Nephron progenitor cell (in vitro differentiated cells): Measurements from ENCODE around the gene KIF26A.
A peak's percentile ranks its signal among the peaks of the same experiment; 100 is the strongest.

Source experiments
- DNase-seq: peaks from one replicate; pipeline ENCODE4 v3.0.0; 2021
- H3K27ac Mint-ChIP-seq: 2 replicates; pipeline ENCODE4 v1.8.0; 2021; ENCODE audit warnings: mild to moderate bottlenecking, moderate library complexity, mixed read lengths
- H3K27me3 Mint-ChIP-seq: 2 replicates; pipeline ENCODE4 v1.8.0; 2021; ENCODE audit warnings: mild to moderate bottlenecking, low read depth, mixed read lengths; ENCODE audit not compliant: poor library complexity
- H3K36me3 Mint-ChIP-seq: 2 replicates; pipeline ENCODE4 v1.8.0; 2021; ENCODE audit warnings: low read depth, mixed read lengths
- H3K4me1 Mint-ChIP-seq: 2 replicates; pipeline ENCODE4 v1.8.0; 2021; ENCODE audit warnings: mixed read lengths
- H3K4me3 Mint-ChIP-seq: 2 replicates; pipeline ENCODE4 v1.8.0; 2021; ENCODE audit warnings: mild to moderate bottlenecking, moderate library complexity, mixed read lengths
- H3K9me3 Mint-ChIP-seq: 2 replicates; pipeline ENCODE4 v1.8.0; 2021; ENCODE audit warnings: mild to moderate bottlenecking, moderate library complexity, mixed read lengths
- CTCF ChIP-seq: fragments of 200-600 bp; sonication (generic); IDR thresholded peaks from 2 replicates; pipeline ENCODE4 v1.5.0; 2021; ENCODE audit warnings: antibody characterized with exemption

KIF26A gene

GRCh38 chr14:104111301-104112112 lies 26.9 kb upstream of the KIF26A start:
- Mint-ChIP-seq H3K36me3 (no peaks in the 10 kb centered on the region), H3K4me3 (no peak overlapping the region), H3K27ac (no peak overlapping the region), H3K9me3 (no peaks in the 10 kb centered on the region), H3K27me3 (peaks cover 29% of the 10 kb centered on the region), H3K4me1 (peaks cover 24% of the 10 kb centered on the region)
- TF ChIP-seq CTCF, result no peak
- DNase-seq, result peak; percentile 2

GRCh38 chr14:104112113-104112505 lies 26.3 kb upstream of the KIF26A start:
- peaks cover 31% of the 10 kb centered on the region for H3K27me3 Mint-ChIP-seq
- H3K4me3 Mint-ChIP-seq, result no peak overlapping the region
- no peaks in the 10 kb centered on the region for H3K9me3 Mint-ChIP-seq
- peaks cover 24% of the 10 kb centered on the region for H3K4me1 Mint-ChIP-seq
- no peak for TF ChIP-seq CTCF
- H3K36me3 Mint-ChIP-seq, result no peaks in the 10 kb centered on the region
- no peak for DNase-seq
- H3K27ac Mint-ChIP-seq, result no peak overlapping the region

- no peak for TF ChIP-seq CTCF
- DNase-seq, result peak; percentile 2
- no peak overlapping the region for H3K4me3 Mint-ChIP-seq
- H3K36me3 Mint-ChIP-seq, result no peaks in the 10 kb centered on the region
- no peaks in the 10 kb centered on the region for H3K9me3 Mint-ChIP-seq
- peaks cover 38% of the 10 kb centered on the region for H3K27me3 Mint-ChIP-seq
- H3K27ac Mint-ChIP-seq, result no peak overlapping the region
- H3K4me1 Mint-ChIP-seq, result peaks cover 18% of the 10 kb centered on the region
Observed at GRCh38 chr14:104112609-104113571, 25.5 kb upstream of the KIF26A start.

- DNase-seq, result peak; percentile 2
- Mint-ChIP-seq H3K27ac (no peak overlapping the region), H3K4me3 (no peak overlapping the region), H3K4me1 (peaks cover 11% of the 10 kb centered on the region), H3K9me3 (no peaks in the 10 kb centered on the region), H3K36me3 (no peaks in the 10 kb centered on the region), H3K27me3 (peaks cover 47% of the 10 kb centered on the region)
- TF ChIP-seq CTCF, result no peak
Observed at GRCh38 chr14:104113631-104114420, 24.6 kb upstream of the KIF26A start.

- TF ChIP-seq CTCF, result no peak
- Mint-ChIP-seq H3K9me3 (no peaks in the 10 kb centered on the region), H3K27me3 (peaks cover 55% of the 10 kb centered on the region), H3K27ac (no peak overlapping the region), H3K4me1 (peaks cover 4% of the 10 kb centered on the region), H3K36me3 (no peaks in the 10 kb centered on the region), H3K4me3 (no peak overlapping the region)
- DNase-seq, result peak; percentile 4
Observed at GRCh38 chr14:104114421-104115130, 23.8 kb upstream of the KIF26A start.
